Mammary epithelial cell (primary cell): ENCODE measurements around the gene TPRG1.

Experiments
- EZH2 ChIP-seq: IDR thresholded peaks from 2 replicates; pipeline ENCODE4 v1.6.1; 2012; ENCODE audit warnings: low read length, inconsistent platforms, borderline replicate concordance
- TF ChIP-seq, protein P1 (sequence below), 2 donors: IDR thresholded peaks in 1 of 2; conservative IDR thresholded peaks in 1 of 2; 2 replicates each; pipeline ENCODE4 v1.5.1; 2011 to 2012; ENCODE audit warnings: inconsistent platforms in 2 of 2, low read length in 2 of 2, mild to moderate bottlenecking in 2 of 2, control low read depth in 1 of 2, low read depth in 1 of 2; ENCODE audit not compliant: insufficient read depth in 1 of 2; ENCODE audit errors: extremely low read depth in 1 of 2

DNA sequence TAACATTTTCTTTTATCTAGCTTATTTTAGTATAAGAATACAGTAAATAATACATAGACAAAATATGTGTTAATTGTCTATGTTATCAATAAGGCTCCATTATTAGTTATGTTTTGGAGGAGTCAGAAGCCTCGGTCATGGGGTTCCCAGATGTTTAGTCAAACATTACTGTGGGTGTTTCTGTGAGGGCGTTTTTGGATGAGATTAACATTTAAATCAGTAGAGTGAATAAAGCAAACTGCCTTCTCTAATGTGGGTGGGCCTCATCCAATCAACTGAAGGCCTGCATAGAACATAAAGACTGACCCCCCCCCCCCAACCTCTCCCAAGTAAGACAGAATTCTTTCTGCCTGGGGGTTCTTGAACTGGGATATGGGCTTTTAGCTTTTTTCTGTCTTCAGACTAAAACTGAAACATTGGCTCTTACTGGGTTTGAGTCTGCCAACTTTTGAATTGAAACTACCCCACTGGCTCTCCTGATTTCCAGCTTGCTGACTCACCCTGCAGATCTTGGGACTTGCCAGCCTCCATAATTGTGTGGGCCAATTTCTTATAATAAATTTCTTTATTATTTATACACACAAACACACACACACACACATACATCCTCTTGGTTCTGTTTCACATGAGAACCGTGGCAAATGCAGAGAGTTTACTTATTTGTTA lies 192.0 kb downstream of the TPRG1 start:
- TF ChIP-seq EZH2 = no peak
- TF ChIP-seq, protein P1, sequence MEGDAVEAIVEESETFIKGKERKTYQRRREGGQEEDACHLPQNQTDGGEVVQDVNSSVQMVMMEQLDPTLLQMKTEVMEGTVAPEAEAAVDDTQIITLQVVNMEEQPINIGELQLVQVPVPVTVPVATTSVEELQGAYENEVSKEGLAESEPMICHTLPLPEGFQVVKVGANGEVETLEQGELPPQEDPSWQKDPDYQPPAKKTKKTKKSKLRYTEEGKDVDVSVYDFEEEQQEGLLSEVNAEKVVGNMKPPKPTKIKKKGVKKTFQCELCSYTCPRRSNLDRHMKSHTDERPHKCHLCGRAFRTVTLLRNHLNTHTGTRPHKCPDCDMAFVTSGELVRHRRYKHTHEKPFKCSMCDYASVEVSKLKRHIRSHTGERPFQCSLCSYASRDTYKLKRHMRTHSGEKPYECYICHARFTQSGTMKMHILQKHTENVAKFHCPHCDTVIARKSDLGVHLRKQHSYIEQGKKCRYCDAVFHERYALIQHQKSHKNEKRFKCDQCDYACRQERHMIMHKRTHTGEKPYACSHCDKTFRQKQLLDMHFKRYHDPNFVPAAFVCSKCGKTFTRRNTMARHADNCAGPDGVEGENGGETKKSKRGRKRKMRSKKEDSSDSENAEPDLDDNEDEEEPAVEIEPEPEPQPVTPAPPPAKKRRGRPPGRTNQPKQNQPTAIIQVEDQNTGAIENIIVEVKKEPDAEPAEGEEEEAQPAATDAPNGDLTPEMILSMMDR (conservative IDR thresholded peaks at IDR 0.05 in 1 of 2, IDR thresholded peaks at IDR 0.05 in 1 of 2; ENCODE audit: extremely low read depth in 1 of 2, insufficient read depth in 1 of 2, low read depth in 1 of 2, low read length in 2 of 2) = no peak
